Measurements from ENCODE around the gene KCNG4. TPM values are rescaled to one million over a fixed set of nuclear protein-coding genes. Genes with fewer than 3 reads are reported as not detected.

The KCNG4 gene
- total RNA-seq, 1 experiment from 2014 or later: 2.4 TPM

GRCh38 chr16:84252184-84252583 lies 12.4 kb upstream of the KCNG4 start:
- peaks cover 8% of the 10 kb centered on the region for H3K4me1 ChIP-seq
- no peaks in the 10 kb centered on the region for H3K9me3 ChIP-seq (replicated peaks)
- no peaks in the 10 kb centered on the region for H3K36me3 ChIP-seq
- no peak for DNase-seq
- no peaks in the 10 kb centered on the region for H3K27me3 ChIP-seq
- H3K4me3 ChIP-seq: no peak overlapping the region
- no peak overlapping the region for H3K27ac ChIP-seq

GRCh38 chr16:84247844-84248243 lies 8.0 kb upstream of the KCNG4 start:
- Histone ChIP-seq H3K27me3 (no peaks in the 10 kb centered on the region), H3K36me3 (no peaks in the 10 kb centered on the region), H3K4me1 (peaks cover 21% of the 10 kb centered on the region), H3K9me3 (replicated peaks) (no peaks in the 10 kb centered on the region), H3K27ac (peak overlapping the region; percentile 88), H3K4me3 (no peak overlapping the region)
- no peak for DNase-seq

GRCh38 chr16:84247331-84247730 lies 7.5 kb upstream of the KCNG4 start:
- Histone ChIP-seq H3K36me3 (no peaks in the 10 kb centered on the region), H3K27ac (peak overlapping the region; percentile 88), H3K4me3 (no peak overlapping the region), H3K4me1 (peaks cover 21% of the 10 kb centered on the region), H3K27me3 (no peaks in the 10 kb centered on the region), H3K9me3 (replicated peaks) (no peaks in the 10 kb centered on the region)
- no peak for DNase-seq

GRCh38 chr16:84246679-84247077 lies 6.9 kb upstream of the KCNG4 start:
- Histone ChIP-seq H3K27me3 (no peaks in the 10 kb centered on the region), H3K9me3 (replicated peaks) (no peaks in the 10 kb centered on the region), H3K4me1 (peaks cover 23% of the 10 kb centered on the region), H3K36me3 (no peaks in the 10 kb centered on the region), H3K27ac (peak overlapping the region; percentile 88), H3K4me3 (no peak overlapping the region)
- peak; percentile 37 to 73 for DNase-seq

GRCh38 chr16:84245956-84246678 lies 6.3 kb upstream of the KCNG4 start:
- H3K36me3 ChIP-seq: no peaks in the 10 kb centered on the region
- H3K4me3 ChIP-seq: no peak overlapping the region

GRCh38 chr16:84244728-84245127 lies 4.9 kb upstream of the KCNG4 start:
- H3K27me3 ChIP-seq: no peaks in the 10 kb centered on the region
- H3K27ac ChIP-seq: no peak overlapping the region

More at GRCh38 chr16:84245956-84246678, 6.3 kb upstream of the KCNG4 start:
- no peaks in the 10 kb centered on the region for H3K9me3 ChIP-seq (replicated peaks)
- peak; percentile 50 to 73 for DNase-seq
- H3K27ac ChIP-seq: peak overlapping the region; percentile 88
- H3K4me1 ChIP-seq: peaks cover 27% of the 10 kb centered on the region
- H3K27me3 ChIP-seq: no peaks in the 10 kb centered on the region

GRCh38 chr16:84243732-84244131 lies 3.9 kb upstream of the KCNG4 start:
- no peaks in the 10 kb centered on the region for H3K9me3 ChIP-seq (replicated peaks)
- H3K27ac ChIP-seq: no peak overlapping the region
- no peak for DNase-seq
- H3K4me1 ChIP-seq: peaks cover 33% of the 10 kb centered on the region
- H3K36me3 ChIP-seq: no peaks in the 10 kb centered on the region
- no peaks in the 10 kb centered on the region for H3K27me3 ChIP-seq
- no peak overlapping the region for H3K4me3 ChIP-seq

More at GRCh38 chr16:84244728-84245127, 4.9 kb upstream of the KCNG4 start:
- Histone ChIP-seq H3K4me1 (peaks cover 33% of the 10 kb centered on the region), H3K36me3 (no peaks in the 10 kb centered on the region), H3K9me3 (replicated peaks) (no peaks in the 10 kb centered on the region), H3K4me3 (no peak overlapping the region)
- no peak for DNase-seq

- Histone ChIP-seq H3K36me3 (no peaks in the 10 kb centered on the region), H3K9me3 (replicated peaks) (no peaks in the 10 kb centered on the region), H3K27ac (no peak overlapping the region), H3K4me3 (no peak overlapping the region), H3K4me1 (peaks cover 30% of the 10 kb centered on the region), H3K27me3 (no peaks in the 10 kb centered on the region)
- no peak for DNase-seq
Measured at GRCh38 chr16:84242839-84243238, 3.0 kb upstream of the KCNG4 start.

GRCh38 chr16:84241778-84242177 lies 2.0 kb upstream of the KCNG4 start:
- peaks cover 22% of the 10 kb centered on the region for H3K4me1 ChIP-seq
- H3K36me3 ChIP-seq: no peaks in the 10 kb centered on the region
- H3K4me3 ChIP-seq: no peak overlapping the region
- no peaks in the 10 kb centered on the region for H3K9me3 ChIP-seq (replicated peaks)
- no peaks in the 10 kb centered on the region for H3K27me3 ChIP-seq
- H3K27ac ChIP-seq: peak overlapping the region; percentile 13
- DNase-seq: no peak

GRCh38 chr16:84240455-84240854 lies 643 bp upstream of the KCNG4 start:
- peak; percentile 8 to 28 for DNase-seq
- no peaks in the 10 kb centered on the region for H3K27me3 ChIP-seq
- no peaks in the 10 kb centered on the region for H3K9me3 ChIP-seq (replicated peaks)
- H3K4me1 ChIP-seq: peaks cover 12% of the 10 kb centered on the region
- H3K36me3 ChIP-seq: no peaks in the 10 kb centered on the region
- H3K27ac ChIP-seq: peak overlapping the region; percentile 71
- peak overlapping the region; percentile 56 for H3K4me3 ChIP-seq

GRCh38 chr16:84239141-84239769 lies 557 bp downstream of the KCNG4 start:
- H3K9me3 ChIP-seq (replicated peaks): no peaks in the 10 kb centered on the region
- peak overlapping the region; percentile 56 for H3K4me3 ChIP-seq
- peak in 1 of 2 experiments; percentile 26 for DNase-seq
- H3K4me1 ChIP-seq: peaks cover 21% of the 10 kb centered on the region
- peak overlapping the region; percentile 71 for H3K27ac ChIP-seq
- H3K36me3 ChIP-seq: no peaks in the 10 kb centered on the region
- H3K27me3 ChIP-seq: no peaks in the 10 kb centered on the region

- Histone ChIP-seq H3K9me3 (replicated peaks) (no peaks in the 10 kb centered on the region), H3K4me1 (peaks cover 21% of the 10 kb centered on the region), H3K27me3 (no peaks in the 10 kb centered on the region), H3K4me3 (peak overlapping the region; percentile 56; the same call in 1 of the 2 replicates), H3K27ac (no peak overlapping the region), H3K36me3 (no peaks in the 10 kb centered on the region)
- no peak for DNase-seq
Measured at GRCh38 chr16:84237994-84238750, 1.6 kb downstream of the KCNG4 start.

- no peak overlapping the region for H3K4me3 ChIP-seq
- H3K27me3 ChIP-seq: no peaks in the 10 kb centered on the region
- peaks cover 19% of the 10 kb centered on the region for H3K4me1 ChIP-seq
- H3K27ac ChIP-seq: no peak overlapping the region
- DNase-seq: no peak
- no peaks in the 10 kb centered on the region for H3K9me3 ChIP-seq (replicated peaks)
- H3K36me3 ChIP-seq: no peaks in the 10 kb centered on the region
Measured at GRCh38 chr16:84236671-84237070, 3.1 kb downstream of the KCNG4 start.

- Histone ChIP-seq H3K9me3 (replicated peaks) (no peaks in the 10 kb centered on the region), H3K4me3 (no peak overlapping the region), H3K27ac (peak overlapping the region; percentile 45), H3K4me1 (peaks cover 9% of the 10 kb centered on the region), H3K27me3 (no peaks in the 10 kb centered on the region), H3K36me3 (no peaks in the 10 kb centered on the region)
- DNase-seq: peak in 1 of 2 experiments; percentile 47
Measured at GRCh38 chr16:84234321-84235241, 5.2 kb downstream of the KCNG4 start.
